Ectodermal cell (in vitro differentiated cells): Measurements from ENCODE around the gene SH2D3C.

Experiments
- H3K27ac ChIP-seq: 2 replicates; pipeline ENCODE4 v1.7.0; 2013; ENCODE audit warnings: mild to moderate bottlenecking, low read depth, low read length; ENCODE audit not compliant: insufficient read depth, poor library complexity, severe bottlenecking
- H3K27me3 ChIP-seq: 2 replicates; pipeline ENCODE4 v1.7.0; 2013; ENCODE audit warnings: mild to moderate bottlenecking, low read length; ENCODE audit not compliant: insufficient read depth, control insufficient read depth, poor library complexity, severe bottlenecking
- H3K36me3 ChIP-seq: one replicate; pipeline ENCODE4 v1.7.0; 2013; ENCODE audit warnings: low read length; ENCODE audit not compliant: control insufficient read depth, insufficient read depth
- H3K4me1 ChIP-seq: one replicate; pipeline ENCODE4 v1.7.0; 2013; ENCODE audit warnings: low read length; ENCODE audit not compliant: control insufficient read depth, insufficient read depth
- H3K4me3 ChIP-seq: 2 replicates; pipeline ENCODE4 v1.7.0; 2013; ENCODE audit warnings: low read depth, low read length, control low read depth; ENCODE audit not compliant: insufficient read depth
- H3K9me3 ChIP-seq: 2 replicates; pipeline ENCODE4 v1.7.0; 2013; ENCODE audit warnings: mild to moderate bottlenecking, low read length, moderate library complexity; ENCODE audit not compliant: control insufficient read depth
- WGBS, 2 experiments: methylation state at CpG; one replicate each; pipeline ENCODE4 v1.1.7; 2013; ENCODE audit warnings: missing lambda C conversion rate in 2 of 2; 5-methylcytosine and 5-hydroxymethylcytosine counted together

SH2D3C gene

DNA sequence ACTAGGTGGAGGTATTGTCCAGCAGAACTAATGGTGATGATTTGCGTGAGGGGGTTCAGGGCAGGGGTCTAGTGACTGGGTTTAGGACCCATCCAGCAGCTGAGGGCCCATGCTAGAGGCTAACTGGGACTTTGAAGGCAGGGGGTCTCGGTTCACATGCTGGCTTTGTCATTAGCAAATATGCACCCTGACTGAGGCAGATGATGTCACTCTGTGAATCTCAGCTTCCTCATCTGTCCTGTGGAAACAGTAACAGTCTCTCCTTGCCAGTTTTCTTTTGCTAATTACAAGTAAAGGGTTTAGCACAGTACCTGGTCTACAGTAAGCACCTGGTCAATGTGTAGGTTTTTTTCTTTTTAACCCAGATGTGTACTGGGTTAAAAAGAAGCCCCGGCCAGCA lies 5.2 kb downstream of the SH2D3C start:
- Histone ChIP-seq H3K27me3 (peaks cover 7% of the 10 kb centered on the region), H3K9me3 (no peaks in the 10 kb centered on the region), H3K4me3 (no peak overlapping the region), H3K4me1 (peaks cover 22% of the 10 kb centered on the region), H3K27ac (no peak overlapping the region), H3K36me3 (no peaks in the 10 kb centered on the region)
- 85 to 87% methylated on average over 3 of the region's 3 CpGs for WGBS, 2 experiments

DNA sequence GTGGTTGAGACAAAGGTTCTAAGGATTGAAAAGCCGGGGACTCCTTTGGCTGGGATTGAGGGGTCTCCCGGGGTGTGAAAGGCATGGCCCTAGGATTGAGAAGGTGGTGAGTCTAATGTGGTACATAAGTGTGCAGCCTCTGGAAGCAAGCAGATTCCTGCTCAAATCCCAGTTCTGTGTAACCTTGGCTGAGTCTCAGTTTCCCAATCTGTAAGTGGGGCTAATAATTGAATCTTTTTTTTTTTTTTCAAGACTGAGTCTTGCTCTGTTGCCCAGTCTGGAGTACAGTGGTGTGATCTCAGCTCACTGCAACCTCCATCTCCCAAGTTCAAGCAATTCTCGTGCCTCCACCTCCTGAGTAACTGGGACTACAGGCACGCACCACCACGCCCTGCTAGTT lies 5.9 kb downstream of the SH2D3C start:
- H3K4me1 ChIP-seq, result peaks cover 21% of the 10 kb centered on the region
- no peaks in the 10 kb centered on the region for H3K9me3 ChIP-seq
- H3K27ac ChIP-seq, result no peak overlapping the region
- peaks cover 7% of the 10 kb centered on the region for H3K27me3 ChIP-seq
- 91 to 92% methylated on average over 5 of the region's 5 CpGs for WGBS, 2 experiments
- no peak overlapping the region for H3K4me3 ChIP-seq
- no peaks in the 10 kb centered on the region for H3K36me3 ChIP-seq

DNA sequence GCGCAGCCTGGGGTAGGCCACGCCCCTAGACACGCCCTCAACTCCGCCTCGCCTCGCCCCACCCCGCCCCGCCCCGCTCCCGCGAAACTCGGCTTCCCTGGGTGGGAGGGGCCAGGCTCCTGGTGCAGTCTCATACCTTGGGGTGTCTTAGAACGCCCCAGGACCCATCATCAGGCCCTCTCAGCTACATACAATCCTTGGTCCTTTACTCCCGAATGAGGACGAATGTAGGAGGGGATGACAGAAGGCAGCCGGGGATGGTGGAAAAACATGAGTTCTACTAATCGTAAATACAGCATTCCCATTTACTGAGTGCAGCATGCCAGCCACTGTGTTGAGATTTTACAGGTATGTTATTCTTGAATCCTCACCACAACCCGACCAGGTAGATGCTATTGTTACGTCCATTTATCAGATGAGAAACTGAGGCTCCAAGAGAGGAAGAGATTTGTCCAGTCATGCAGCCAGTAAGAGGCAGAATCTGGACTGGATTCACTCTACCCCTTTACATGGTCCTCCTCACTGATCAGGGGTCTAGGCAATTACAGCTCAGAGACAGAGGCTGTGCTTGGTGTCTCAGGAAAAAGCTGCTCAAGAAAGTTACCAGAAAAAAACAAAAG lies 6.8 kb downstream of the SH2D3C start:
- H3K4me1 ChIP-seq, result peaks cover 21% of the 10 kb centered on the region
- H3K36me3 ChIP-seq, result no peaks in the 10 kb centered on the region
- H3K9me3 ChIP-seq, result no peaks in the 10 kb centered on the region
- no peak overlapping the region for H3K27ac ChIP-seq
- no peak overlapping the region for H3K4me3 ChIP-seq
- H3K27me3 ChIP-seq, result peaks cover 7% of the 10 kb centered on the region
- 9 to 10% methylated on average over 19 of the region's 19 CpGs for WGBS, 2 experiments

DNA sequence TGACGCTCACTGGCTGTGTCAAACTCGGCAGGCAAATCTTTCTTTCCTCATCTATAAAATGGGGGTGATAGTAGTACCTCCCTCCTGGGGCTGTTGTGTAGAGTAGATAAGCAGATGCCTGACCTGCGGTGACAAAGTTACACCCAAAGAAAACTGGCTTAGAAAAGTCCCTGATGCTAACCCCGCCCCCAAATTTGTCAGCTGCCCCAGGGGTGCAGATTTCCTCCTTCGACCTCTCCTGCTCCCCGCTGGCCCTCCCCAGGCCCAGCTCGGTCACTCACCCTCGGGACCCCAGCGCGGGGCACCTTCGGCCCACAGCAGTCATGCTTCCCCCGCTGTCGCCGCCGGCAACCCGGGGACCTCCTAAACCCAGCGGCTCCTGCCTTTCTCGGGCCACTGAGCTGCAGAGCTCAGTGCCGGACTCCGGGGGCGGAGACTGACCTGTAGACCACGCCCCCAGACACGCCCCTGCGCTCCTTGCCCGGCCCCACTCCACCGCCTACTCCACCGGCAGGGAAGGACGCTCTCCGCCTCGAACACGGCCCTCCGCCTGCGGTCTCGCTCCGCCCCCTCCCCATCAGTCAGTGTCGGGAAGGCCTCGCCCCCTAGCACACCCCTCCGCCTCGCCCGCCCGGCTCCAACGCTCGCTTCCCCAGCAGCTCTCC lies 7.4 kb downstream of the SH2D3C start:
- peaks cover 7% of the 10 kb centered on the region for H3K27me3 ChIP-seq
- H3K9me3 ChIP-seq, result no peaks in the 10 kb centered on the region
- H3K4me1 ChIP-seq, result peaks cover 17% of the 10 kb centered on the region
- no peak overlapping the region for H3K27ac ChIP-seq
- peak overlapping the region; percentile 39 for H3K4me3 ChIP-seq
- no peaks in the 10 kb centered on the region for H3K36me3 ChIP-seq
- WGBS, 2 experiments, result 3% methylated on average over 43 of the region's 43 CpGs

DNA sequence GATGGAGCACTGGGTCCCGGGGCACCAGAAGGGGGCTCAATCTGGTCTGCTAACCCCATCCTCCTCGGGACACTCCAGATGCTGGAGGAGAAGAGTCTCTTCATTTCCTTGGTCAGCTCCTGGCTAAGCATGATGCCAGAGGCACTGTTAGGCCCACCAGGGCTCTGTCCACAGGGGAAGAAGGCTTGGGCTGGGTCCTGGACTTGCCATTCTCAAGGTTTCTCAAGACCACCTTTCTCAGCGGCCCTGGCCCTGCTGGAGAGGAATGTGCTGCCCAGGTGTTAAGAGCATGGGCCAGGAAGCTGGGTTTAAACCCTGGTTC lies 7.9 kb downstream of the SH2D3C start:
- Histone ChIP-seq H3K27me3 (peaks cover 7% of the 10 kb centered on the region), H3K4me1 (peaks cover 17% of the 10 kb centered on the region), H3K36me3 (no peaks in the 10 kb centered on the region), H3K27ac (no peak overlapping the region), H3K4me3 (peak overlapping the region; percentile 39), H3K9me3 (no peaks in the 10 kb centered on the region)
- WGBS, 2 experiments, result 59 to 65% methylated on average over 3 of the region's 3 CpGs

DNA sequence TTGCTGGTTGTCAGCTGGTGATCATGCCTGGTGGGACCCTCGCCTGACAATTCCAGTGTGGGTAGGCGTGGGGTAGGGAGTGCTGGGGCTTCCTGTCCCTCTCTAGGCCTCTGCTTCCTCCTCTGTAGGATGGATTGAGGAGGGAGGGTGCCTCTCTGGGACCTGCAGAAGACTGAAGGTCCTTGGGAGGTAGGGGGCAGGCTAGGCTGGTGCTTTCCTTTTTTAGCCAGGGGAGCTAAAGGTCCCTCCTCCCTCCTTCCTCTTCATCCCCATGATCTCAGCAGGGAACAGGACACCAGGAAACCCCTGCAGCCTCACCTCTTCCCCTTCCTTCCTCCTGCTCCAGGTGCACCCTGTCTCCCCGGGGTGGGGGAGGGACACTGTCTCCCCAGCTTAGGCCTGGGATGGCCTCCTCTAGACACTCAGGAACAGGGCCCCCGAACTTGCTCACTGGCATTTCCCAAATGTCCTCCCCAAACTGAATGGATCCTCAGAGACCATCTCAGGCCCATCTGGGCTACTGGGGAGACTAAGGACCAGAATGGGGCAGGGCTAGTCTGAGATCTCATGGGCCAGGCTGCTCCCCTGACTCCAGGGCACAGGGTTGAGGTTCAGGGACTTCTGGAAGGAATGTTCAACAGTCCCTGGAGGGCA lies 8.4 kb downstream of the SH2D3C start:
- 85 to 88% methylated on average over 4 of the region's 4 CpGs for WGBS, 2 experiments
- H3K4me1 ChIP-seq, result peaks cover 17% of the 10 kb centered on the region
- no peaks in the 10 kb centered on the region for H3K36me3 ChIP-seq
- H3K9me3 ChIP-seq, result no peaks in the 10 kb centered on the region
- H3K27ac ChIP-seq, result no peak overlapping the region
- no peak overlapping the region for H3K4me3 ChIP-seq
- peaks cover 7% of the 10 kb centered on the region for H3K27me3 ChIP-seq

DNA sequence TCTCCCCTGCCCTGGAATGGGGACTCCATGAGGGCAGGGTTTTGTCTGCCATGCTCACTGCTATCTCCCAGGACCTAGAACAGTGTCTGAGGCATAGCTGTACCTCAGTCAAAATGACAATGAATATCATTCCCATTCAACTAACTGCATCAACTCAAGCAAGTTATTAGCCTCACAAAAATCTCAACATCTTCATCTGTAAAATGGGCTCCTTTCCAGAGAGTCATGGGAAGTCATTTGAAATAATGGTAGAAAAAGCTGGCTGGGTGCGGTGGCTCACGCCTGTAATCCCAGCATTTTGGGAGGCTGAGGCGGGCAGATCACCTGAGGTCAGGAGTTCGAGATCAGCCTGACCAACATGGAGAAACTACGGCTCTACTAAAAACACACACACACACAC lies 9.4 kb downstream of the SH2D3C start:
- Histone ChIP-seq H3K27ac (no peak overlapping the region), H3K9me3 (no peaks in the 10 kb centered on the region), H3K4me3 (no peak overlapping the region), H3K4me1 (peaks cover 17% of the 10 kb centered on the region), H3K27me3 (peaks cover 7% of the 10 kb centered on the region), H3K36me3 (no peaks in the 10 kb centered on the region)
- WGBS, 2 experiments, result 94 to 96% methylated on average over 5 of the region's 5 CpGs

DNA sequence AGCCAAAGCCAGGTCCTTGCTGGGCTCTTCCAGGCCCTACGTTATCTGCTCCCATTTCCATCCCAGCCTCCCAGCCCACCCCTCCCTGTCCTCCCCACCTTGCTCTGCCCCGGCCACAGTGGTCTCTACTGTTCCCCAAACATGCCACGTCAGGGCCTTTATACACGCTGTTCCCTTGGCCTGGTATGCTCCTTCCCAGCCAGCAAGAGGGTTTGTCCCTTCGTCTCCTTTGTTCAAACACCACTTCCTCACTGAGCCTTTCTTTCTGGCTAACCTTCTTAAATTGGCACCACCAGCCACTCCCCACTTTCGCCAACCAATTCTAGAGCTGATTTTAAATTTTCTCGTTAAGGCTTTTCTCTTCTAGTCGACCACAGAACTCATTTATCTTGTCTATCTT lies 9.8 kb downstream of the SH2D3C start:
- 87 to 89% methylated on average over 8 of the region's 8 CpGs for WGBS, 2 experiments
- Histone ChIP-seq H3K27ac (no peak overlapping the region), H3K4me3 (no peak overlapping the region), H3K27me3 (peaks cover 7% of the 10 kb centered on the region), H3K9me3 (no peaks in the 10 kb centered on the region), H3K4me1 (peaks cover 17% of the 10 kb centered on the region), H3K36me3 (no peaks in the 10 kb centered on the region)

DNA sequence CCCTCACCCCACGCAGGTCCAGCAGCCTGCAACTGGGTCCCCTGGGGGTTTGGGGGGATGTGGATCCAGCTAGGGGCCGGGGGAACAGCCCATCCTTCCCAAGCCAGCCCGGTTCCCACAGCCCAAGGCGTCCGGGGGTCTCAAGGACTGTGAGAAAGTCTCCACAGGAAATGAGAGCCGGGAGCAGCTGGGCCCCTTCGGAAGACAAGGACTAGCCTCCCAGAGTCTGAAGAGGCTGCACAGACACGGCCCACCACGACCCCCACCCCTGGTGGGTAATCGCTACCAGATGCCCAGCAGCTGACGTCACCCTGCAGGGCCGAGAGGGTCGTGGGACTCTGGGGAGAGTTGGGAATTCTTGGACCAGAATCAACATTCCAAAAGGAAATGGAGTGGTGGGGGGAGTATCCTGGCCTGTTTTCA lies 10.5 kb downstream of the SH2D3C start:
- no peak overlapping the region for H3K27ac ChIP-seq
- WGBS, 2 experiments, result 68 to 71% methylated on average over 13 of the region's 13 CpGs
- H3K9me3 ChIP-seq, result no peaks in the 10 kb centered on the region
- peaks cover 7% of the 10 kb centered on the region for H3K27me3 ChIP-seq
- H3K4me1 ChIP-seq, result peaks cover 17% of the 10 kb centered on the region
- H3K4me3 ChIP-seq, result no peak overlapping the region
- H3K36me3 ChIP-seq, result no peaks in the 10 kb centered on the region

DNA sequence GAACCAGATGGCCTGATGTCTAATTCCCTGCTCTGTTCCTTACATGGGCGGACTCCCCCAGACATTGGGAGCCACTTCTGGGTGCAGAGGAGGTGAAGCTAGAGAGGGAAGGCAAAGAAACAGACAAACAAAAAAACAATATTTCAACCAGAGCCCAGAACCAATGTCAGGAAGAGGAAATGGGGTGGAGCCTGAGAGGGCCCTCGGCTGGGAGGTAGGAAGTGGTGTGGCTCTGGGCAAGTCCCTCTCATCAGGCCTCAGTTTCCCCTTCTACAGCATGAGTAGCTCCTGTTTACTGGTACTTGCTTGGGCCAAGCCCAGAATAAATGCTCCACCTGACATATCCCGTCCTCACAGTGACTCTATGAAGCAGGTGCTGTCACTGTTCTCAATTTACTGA lies 11.1 kb downstream of the SH2D3C start:
- H3K4me3 ChIP-seq, result no peak overlapping the region

More for the DNA sequence above, 11.1 kb downstream of the SH2D3C start:
- no peak overlapping the region for H3K27ac ChIP-seq
- peaks cover 7% of the 10 kb centered on the region for H3K27me3 ChIP-seq
- H3K9me3 ChIP-seq, result no peaks in the 10 kb centered on the region
- H3K36me3 ChIP-seq, result no peaks in the 10 kb centered on the region
- H3K4me1 ChIP-seq, result peaks cover 17% of the 10 kb centered on the region
- 83 to 91% methylated on average over 3 of the region's 3 CpGs for WGBS, 2 experiments
